HEK293T (cell line): ENCODE data around the gene TRIOBP.

ENCODE experiments used
- BHLHE40 ChIP-seq: fragments of 450-650 bp; IDR thresholded peaks from 2 replicates; pipeline ENCODE4 v1.6.1; 2016; ENCODE audit warnings: mild to moderate bottlenecking, moderate library complexity, borderline replicate concordance
- CTBP1 ChIP-seq: fragments of 450-650 bp; IDR thresholded peaks from 2 replicates; pipeline ENCODE4 v1.6.1; 2016; ENCODE audit warnings: borderline replicate concordance
- ELF4 ChIP-seq: fragments of 450-650 bp; IDR thresholded peaks from 2 replicates; pipeline ENCODE4 v1.6.1; 2017; ENCODE audit warnings: antibody characterized with exemption
- FOXA1 ChIP-seq: fragments of 450-650 bp; IDR thresholded peaks from 2 replicates; pipeline ENCODE4 v1.6.1; 2016; ENCODE audit warnings: mild to moderate bottlenecking
- FOXK2 ChIP-seq: fragments of 450-650 bp; IDR thresholded peaks from 2 replicates; pipeline ENCODE4 v1.6.1; 2016; ENCODE audit warnings: mild to moderate bottlenecking
- FOXM1 ChIP-seq: fragments of 450-650 bp; IDR thresholded peaks from 2 replicates; pipeline ENCODE4 v1.6.1; 2017; ENCODE audit warnings: mild to moderate bottlenecking, borderline replicate concordance
- LEF1 ChIP-seq: fragments of 450-650 bp; IDR thresholded peaks from 2 replicates; pipeline ENCODE4 v1.6.1; 2017; ENCODE audit warnings: mild to moderate bottlenecking, borderline replicate concordance
- NFRKB ChIP-seq: fragments of 450-650 bp; IDR thresholded peaks from 2 replicates; pipeline ENCODE4 v1.6.1; 2016; ENCODE audit warnings: mild to moderate bottlenecking, moderate library complexity
- PKNOX1 ChIP-seq: fragments of 450-650 bp; IDR thresholded peaks from 2 replicates; pipeline ENCODE4 v1.6.1; 2016
- SP1 ChIP-seq: fragments of 450-650 bp; IDR thresholded peaks from 2 replicates; pipeline ENCODE4 v1.6.1; 2017
- SUZ12 ChIP-seq: fragments of 450-650 bp; IDR thresholded peaks from 2 replicates; pipeline ENCODE4 v1.6.1; 2016; ENCODE audit warnings: mild to moderate bottlenecking
- TARDBP ChIP-seq: fragments of 450-650 bp; IDR thresholded peaks from 2 replicates; pipeline ENCODE4 v1.6.1; 2016
- ZNF384 ChIP-seq: fragments of 450-650 bp; IDR thresholded peaks from 2 replicates; pipeline ENCODE4 v1.6.1; 2016

- TF ChIP-seq FOXA1 (no peak), BHLHE40 (no peak), CTBP1 (no peak), TARDBP (no peak), NFRKB (no peak), SP1 (no peak), FOXM1 (no peak), FOXK2 (no peak), SUZ12 (no peak), ZNF384 (no peak), ELF4 (no peak), LEF1 (no peak), PKNOX1 (no peak)
Measured at GRCh38 chr22:37728620-37729019, 31.8 kb downstream of the TRIOBP start.
